Measurements from ENCODE around the gene ZFP1.

GRCh38 chr16:75216127-75216526, 67.8 kb downstream of the ZFP1 start:
- TF ChIP-seq CTCF (IDR thresholded peaks at IDR 0.05; ENCODE audit: low read length) = no peak
- TF ChIP-seq EZH2 (optimal IDR thresholded peaks at IDR 0.05; ENCODE audit: low read depth, low read length) = no peak

Measured in MM.1S (cell line).